A549 (cell line): Measurements from ENCODE around the gene RFPL1.

ENCODE experiments used
- CTCF ChIP-seq: fragments of >200 bp; sonication (Bioruptor Twin); formaldehyde crosslinking; IDR thresholded peaks from 3 replicates; pipeline ENCODE4 v1.5.1; 2016
- MAX ChIP-seq: IDR thresholded peaks from 2 replicates; pipeline ENCODE4 v1.6.1; 2012
- POLR2A ChIP-seq: IDR thresholded peaks from 2 replicates; pipeline ENCODE4 v1.6.1; 2012; ENCODE audit warnings: mild to moderate bottlenecking, low read length
- SMC3 ChIP-seq: fragments of >200 bp; sonication (Bioruptor Twin); formaldehyde crosslinking; IDR thresholded peaks from 3 replicates; pipeline ENCODE4 v1.6.1; 2018; ENCODE audit warnings: inconsistent platforms
- TF ChIP-seq, protein P1 (sequence below): fragments of 200-600 bp; sonication (generic); IDR thresholded peaks from 2 replicates; pipeline ENCODE4 v1.6.1; 2016; ENCODE audit warnings: antibody characterized with exemption, mild to moderate bottlenecking, moderate library complexity

DNA sequence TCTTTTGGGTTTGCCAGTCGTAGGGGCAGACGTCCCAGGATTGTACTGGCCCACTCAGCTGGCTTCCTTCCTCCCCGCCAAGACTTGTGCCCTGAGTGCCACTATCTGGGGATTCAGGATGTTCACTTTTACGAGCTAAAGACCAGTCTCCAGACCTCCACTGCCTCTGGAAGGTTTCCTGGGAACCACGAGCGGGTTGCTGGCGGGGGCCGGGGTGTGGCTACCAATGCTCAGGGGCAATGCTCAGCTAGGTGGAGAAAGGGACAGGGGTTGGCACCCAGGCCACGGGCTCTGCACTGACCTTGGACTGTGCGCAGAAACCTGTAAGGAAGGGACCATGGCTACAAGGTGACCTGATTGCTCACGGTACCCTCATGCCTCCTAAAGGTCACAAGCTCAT lies 43.9 kb downstream of the RFPL1 start:
- TF ChIP-seq CTCF = no peak
- TF ChIP-seq SMC3 = no peak
- no peak for TF ChIP-seq MAX
- TF ChIP-seq, protein P1, sequence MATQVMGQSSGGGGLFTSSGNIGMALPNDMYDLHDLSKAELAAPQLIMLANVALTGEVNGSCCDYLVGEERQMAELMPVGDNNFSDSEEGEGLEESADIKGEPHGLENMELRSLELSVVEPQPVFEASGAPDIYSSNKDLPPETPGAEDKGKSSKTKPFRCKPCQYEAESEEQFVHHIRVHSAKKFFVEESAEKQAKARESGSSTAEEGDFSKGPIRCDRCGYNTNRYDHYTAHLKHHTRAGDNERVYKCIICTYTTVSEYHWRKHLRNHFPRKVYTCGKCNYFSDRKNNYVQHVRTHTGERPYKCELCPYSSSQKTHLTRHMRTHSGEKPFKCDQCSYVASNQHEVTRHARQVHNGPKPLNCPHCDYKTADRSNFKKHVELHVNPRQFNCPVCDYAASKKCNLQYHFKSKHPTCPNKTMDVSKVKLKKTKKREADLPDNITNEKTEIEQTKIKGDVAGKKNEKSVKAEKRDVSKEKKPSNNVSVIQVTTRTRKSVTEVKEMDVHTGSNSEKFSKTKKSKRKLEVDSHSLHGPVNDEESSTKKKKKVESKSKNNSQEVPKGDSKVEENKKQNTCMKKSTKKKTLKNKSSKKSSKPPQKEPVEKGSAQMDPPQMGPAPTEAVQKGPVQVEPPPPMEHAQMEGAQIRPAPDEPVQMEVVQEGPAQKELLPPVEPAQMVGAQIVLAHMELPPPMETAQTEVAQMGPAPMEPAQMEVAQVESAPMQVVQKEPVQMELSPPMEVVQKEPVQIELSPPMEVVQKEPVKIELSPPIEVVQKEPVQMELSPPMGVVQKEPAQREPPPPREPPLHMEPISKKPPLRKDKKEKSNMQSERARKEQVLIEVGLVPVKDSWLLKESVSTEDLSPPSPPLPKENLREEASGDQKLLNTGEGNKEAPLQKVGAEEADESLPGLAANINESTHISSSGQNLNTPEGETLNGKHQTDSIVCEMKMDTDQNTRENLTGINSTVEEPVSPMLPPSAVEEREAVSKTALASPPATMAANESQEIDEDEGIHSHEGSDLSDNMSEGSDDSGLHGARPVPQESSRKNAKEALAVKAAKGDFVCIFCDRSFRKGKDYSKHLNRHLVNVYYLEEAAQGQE = no peak
- TF ChIP-seq POLR2A = no peak
